Measurements from ENCODE around the gene CCDC40. TPM values are rescaled to one million over a fixed set of nuclear protein-coding genes. Genes with fewer than 3 reads are reported as not detected.

Gene CCDC40
- total and polyA plus RNA-seq, 10 of the 15 experiments (the other 5 are each of a cell fraction or from before 2014, with no cell fraction given): 0.06 to 0.10 TPM; not detected in 8

DNA sequence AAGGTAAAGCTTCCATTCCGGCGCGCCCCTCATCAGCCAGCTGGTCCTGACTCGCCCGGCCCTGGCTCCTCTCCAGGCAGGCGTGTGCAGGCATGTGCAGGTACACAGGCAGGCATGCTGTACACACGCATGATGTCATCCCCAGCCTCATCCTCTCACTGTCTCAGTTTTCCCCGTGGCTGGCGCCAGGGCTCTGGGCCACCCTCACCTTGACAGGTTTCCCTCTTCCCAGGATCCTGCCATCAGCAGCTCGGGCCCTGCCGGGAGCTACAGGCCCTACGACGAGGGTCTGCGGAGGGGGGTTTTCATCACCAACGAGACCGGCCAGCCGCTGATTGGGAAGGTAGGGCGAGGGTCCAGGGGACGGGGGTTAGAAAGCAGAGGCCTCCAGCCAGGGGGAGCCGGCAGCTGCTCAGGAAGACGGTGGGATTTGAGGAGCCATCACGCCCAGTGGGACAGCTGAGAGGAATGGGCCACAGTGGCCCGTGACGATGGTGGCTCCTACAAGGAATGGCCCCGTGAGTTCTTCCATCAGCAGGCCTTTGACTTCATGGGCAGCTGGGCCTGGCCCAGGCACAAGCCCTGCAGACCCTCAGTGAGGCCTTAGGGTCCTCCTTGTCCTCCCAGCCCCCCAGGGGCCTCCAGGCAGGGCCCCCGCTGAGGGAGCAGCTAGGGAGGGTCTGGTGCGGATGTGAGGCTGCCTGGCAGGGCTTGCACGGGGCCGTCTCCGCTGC is 73.4 kb downstream of the CCDC40 start (continued):
- TF ChIP-seq YBX1 (IDR thresholded peaks at IDR 0.05): no peak
- TF ChIP-seq EGR1 (IDR thresholded peaks at IDR 0.05; ENCODE audit: borderline replicate concordance in 1 of 2, low read depth in 2 of 2, low read length in 2 of 2): no peak
- no peak for TF ChIP-seq NR2C1 (IDR thresholded peaks at IDR 0.05)
- no peak for TF ChIP-seq MTA2 (IDR thresholded peaks at IDR 0.05; ENCODE audit: low read depth)
- TF ChIP-seq, protein P1, sequence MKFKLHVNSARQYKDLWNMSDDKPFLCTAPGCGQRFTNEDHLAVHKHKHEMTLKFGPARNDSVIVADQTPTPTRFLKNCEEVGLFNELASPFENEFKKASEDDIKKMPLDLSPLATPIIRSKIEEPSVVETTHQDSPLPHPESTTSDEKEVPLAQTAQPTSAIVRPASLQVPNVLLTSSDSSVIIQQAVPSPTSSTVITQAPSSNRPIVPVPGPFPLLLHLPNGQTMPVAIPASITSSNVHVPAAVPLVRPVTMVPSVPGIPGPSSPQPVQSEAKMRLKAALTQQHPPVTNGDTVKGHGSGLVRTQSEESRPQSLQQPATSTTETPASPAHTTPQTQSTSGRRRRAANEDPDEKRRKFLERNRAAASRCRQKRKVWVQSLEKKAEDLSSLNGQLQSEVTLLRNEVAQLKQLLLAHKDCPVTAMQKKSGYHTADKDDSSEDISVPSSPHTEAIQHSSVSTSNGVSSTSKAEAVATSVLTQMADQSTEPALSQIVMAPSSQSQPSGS (IDR thresholded peaks at IDR 0.05; ENCODE audit: low read length): no peak
- no peak for TF ChIP-seq NRF1 (conservative IDR thresholded peaks at IDR 0.05; ENCODE audit: low read depth, low read length)
- TF ChIP-seq ZNF217 (IDR thresholded peaks at IDR 0.05): no peak
- no peak for TF ChIP-seq NFYB (IDR thresholded peaks at IDR 0.05; ENCODE audit: insufficient read depth, low read depth, low read length)
- no peak for TF ChIP-seq HCFC1 (IDR thresholded peaks at IDR 0.05; ENCODE audit: low read length)
- no peak for TF ChIP-seq POU2F2 (IDR thresholded peaks at IDR 0.05; ENCODE audit: borderline replicate concordance, low read depth, low read length)
- TF ChIP-seq SRF (IDR thresholded peaks at IDR 0.05; ENCODE audit: low read depth in 2 of 2, low read length in 2 of 2): no peak
- TF ChIP-seq PAX5 (IDR thresholded peaks at IDR 0.05; ENCODE audit: borderline replicate concordance, low read depth, low read length): no peak
- TF ChIP-seq RAD21 (IDR thresholded peaks at IDR 0.05; ENCODE audit: insufficient read depth, low read depth, low read length): no peak
